Measurements from ENCODE around the gene ATP9A.

ATP9A gene

GRCh38 chr20:51622004-51622874, 146.0 kb downstream of the ATP9A start:
- DNase-seq = no peak

GRCh38 chr20:51620432-51620831, 147.8 kb downstream of the ATP9A start:
- DNase-seq = no peak

- DNase-seq = no peak
These were observed 152.1 kb downstream of the ATP9A start for GRCh38 chr20:51616060-51616459.

GRCh38 chr20:51614687-51615086, 153.5 kb downstream of the ATP9A start:
- no peak for DNase-seq

- DNase-seq = no peak
These were observed 154.6 kb downstream of the ATP9A start for GRCh38 chr20:51613580-51613979.

- no peak for DNase-seq
These were observed 155.3 kb downstream of the ATP9A start for GRCh38 chr20:51612896-51613295.

- no peak for DNase-seq
These were observed 156.6 kb downstream of the ATP9A start for GRCh38 chr20:51611625-51611890.

GRCh38 chr20:51610761-51611624, 157.2 kb downstream of the ATP9A start:
- DNase-seq = no peak

GRCh38 chr20:51610111-51610510, 158.1 kb downstream of the ATP9A start:
- no peak for DNase-seq

GRCh38 chr20:51609251-51609650, 158.9 kb downstream of the ATP9A start:
- no peak for DNase-seq

- no peak for DNase-seq
These were observed 160.1 kb downstream of the ATP9A start for GRCh38 chr20:51608061-51608460.

- no peak for DNase-seq
These were observed 161.0 kb downstream of the ATP9A start for GRCh38 chr20:51607170-51607569.

- no peak for DNase-seq
These were observed 163.3 kb downstream of the ATP9A start for GRCh38 chr20:51604851-51605250.

- no peak for DNase-seq
These were observed 166.1 kb downstream of the ATP9A start for GRCh38 chr20:51602131-51602530.

- DNase-seq = no peak
These were observed 167.2 kb downstream of the ATP9A start for GRCh38 chr20:51600950-51601349.

- no peak for DNase-seq
These were observed 168.2 kb downstream of the ATP9A start for GRCh38 chr20:51600016-51600420.

- no peak for DNase-seq
These were observed 169.6 kb downstream of the ATP9A start for GRCh38 chr20:51598556-51598955.

GRCh38 chr20:51597389-51598231, 170.6 kb downstream of the ATP9A start:
- no peak for DNase-seq

GRCh38 chr20:51596668-51597388, 171.4 kb downstream of the ATP9A start:
- DNase-seq = no peak

- no peak for DNase-seq
These were observed 172.4 kb downstream of the ATP9A start for GRCh38 chr20:51595744-51596143.

- peak; percentile 86 for DNase-seq
These were observed 173.1 kb downstream of the ATP9A start for GRCh38 chr20:51595058-51595532.

Data from inflammatory macrophage treated with lipopolysaccharide for 4 hours (primary cell).